Ascending aorta (tissue), 2 donors: Measurements from ENCODE around the gene KCNQ1. TPM values are rescaled to one million over a fixed set of nuclear protein-coding genes. Genes with fewer than 3 reads are reported as not detected.

Experiments
- DNase-seq, 2 donors: peaks; one replicate each; pipeline ENCODE4 v3.0.0-alpha.2; 2019; ENCODE audit warnings: low spot score in 2 of 2
- H3K27ac ChIP-seq, 2 donors: fragments of 200-600 bp; sonication (generic); one replicate each; pipeline ENCODE4 v1.5.1; 2016 to 2017; ENCODE audit warnings: mild to moderate bottlenecking in 1 of 2
- H3K27me3 ChIP-seq: fragments of 200-600 bp; sonication (generic); one replicate; pipeline ENCODE4 v1.5.1; 2017
- H3K36me3 ChIP-seq, 2 donors: fragments of 200-600 bp; sonication (generic); one replicate each; pipeline ENCODE4 v1.5.1; 2016
- H3K4me1 ChIP-seq, 2 donors: fragments of 200-600 bp; sonication (generic); one replicate each; pipeline ENCODE4 v1.5.1; 2016 to 2017; ENCODE audit warnings: mild to moderate bottlenecking in 1 of 2
- H3K4me3 ChIP-seq, 2 donors: fragments of 200-600 bp; sonication (generic); one replicate each; pipeline ENCODE4 v1.5.1; 2016 to 2017; ENCODE audit warnings: mild to moderate bottlenecking in 1 of 2
- H3K9me3 ChIP-seq, 2 donors: fragments of 200-600 bp; sonication (generic); one replicate each; pipeline ENCODE4 v1.5.1; 2016
- CTCF ChIP-seq, 3 experiments: fragments of 200-600 bp in 2 of 3; fragments of 450-650 bp in 1 of 3; sonication (generic) in 2 of 3; IDR thresholded peaks; one replicate each; pipeline ENCODE4 v1.5.1; 2016 to 2019; ENCODE audit warnings: antibody characterized with exemption in 3 of 3, mild to moderate bottlenecking in 1 of 3, moderate library complexity in 1 of 3
- intact Hi-C: fragments of 100-400 bp; cut with DNase I; formaldehyde crosslinking; loops from one replicate; pipeline ENCODE4 v1.15.1; 2023
- total RNA-seq: library from RNA; depleted of rRNA; stranded (reverse); fragments of >200 nt; gene quantifications from one replicate; pipeline ENCODE4 v1.1.0, GENCODE V29; 2016

Gene KCNQ1
- total RNA-seq, 1 donor from 2014 or later, result 2.3 TPM

DNA sequence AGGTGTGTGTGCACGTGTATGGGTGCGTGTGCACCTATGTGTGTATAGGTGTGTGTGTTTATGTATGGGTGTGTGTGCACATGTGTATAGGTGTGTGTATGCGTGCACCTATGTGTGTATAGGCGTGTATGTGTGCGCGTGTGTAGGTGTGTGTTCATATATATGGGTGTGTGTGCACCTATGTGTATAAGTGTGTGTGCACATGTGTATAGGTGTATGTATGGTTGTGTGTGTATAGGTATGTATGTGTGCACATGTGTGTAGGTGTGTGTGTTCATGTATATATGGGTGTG is 26.9 kb downstream of the KCNQ1 start:
- Histone ChIP-seq H3K27me3 (no peaks in the 10 kb centered on the region), H3K27ac (no peak overlapping the region), H3K36me3 (no peaks in the 10 kb centered on the region), H3K4me1 (no peaks in the 10 kb centered on the region), H3K4me3 (no peak overlapping the region), H3K9me3 (no peaks in the 10 kb centered on the region)
- intact Hi-C loops, result no loop called here
- no peak for TF ChIP-seq CTCF (IDR thresholded peaks at IDR 0.05)
- DNase-seq, result no peak

- H3K27ac ChIP-seq, result no peak overlapping the region
- no peaks in the 10 kb centered on the region for H3K36me3 ChIP-seq
- no peaks in the 10 kb centered on the region for H3K9me3 ChIP-seq
- H3K27me3 ChIP-seq, result no peaks in the 10 kb centered on the region
- no peak for DNase-seq
- H3K4me3 ChIP-seq, result no peak overlapping the region
- no peaks in the 10 kb centered on the region for H3K4me1 ChIP-seq
- intact Hi-C loops, result no loop called here
- TF ChIP-seq CTCF (IDR thresholded peaks at IDR 0.05), result no peak
Measured at GRCh38 chr11:2472428-2473186, 27.8 kb downstream of the KCNQ1 start.

DNA sequence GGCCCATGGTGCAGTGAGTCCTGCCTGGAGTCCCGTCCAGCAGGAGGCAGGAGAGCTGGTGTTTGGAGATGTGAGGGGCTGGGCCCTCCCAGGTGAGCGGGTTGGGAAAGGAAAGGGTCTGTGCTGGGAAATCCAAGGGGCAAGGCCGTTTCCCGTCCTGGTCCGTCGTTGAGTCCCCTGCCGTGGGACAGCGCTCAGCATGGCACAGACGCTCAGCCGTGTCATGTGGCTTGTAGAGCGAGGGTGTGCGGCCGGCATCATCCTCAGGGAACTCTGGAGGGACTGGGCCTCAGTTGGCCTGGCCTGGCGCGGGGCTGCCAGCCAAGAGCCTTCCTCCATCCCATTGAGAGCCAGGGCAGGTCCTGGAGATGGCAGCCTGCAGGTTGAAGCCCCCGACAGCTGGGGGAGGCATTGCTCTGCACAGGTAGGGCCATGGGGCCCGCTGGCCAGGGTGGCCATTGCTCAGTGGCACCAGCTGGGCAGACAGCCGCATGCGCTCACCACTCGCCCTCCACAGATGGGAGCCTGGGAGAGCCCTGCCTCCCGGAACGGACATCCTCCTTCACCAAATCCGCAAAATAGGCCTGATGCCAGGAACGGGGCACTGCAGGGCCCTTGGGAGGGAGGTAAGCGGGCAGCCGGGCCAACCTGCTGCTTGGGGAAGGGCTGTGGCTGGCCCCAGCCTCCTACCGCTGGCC is 28.7 kb downstream of the KCNQ1 start:
- Histone ChIP-seq H3K36me3 (no peaks in the 10 kb centered on the region), H3K4me1 (no peaks in the 10 kb centered on the region), H3K27ac (no peak overlapping the region), H3K4me3 (no peak overlapping the region), H3K9me3 (no peaks in the 10 kb centered on the region), H3K27me3 (no peaks in the 10 kb centered on the region)
- intact Hi-C loops, result no loop called here
- no peak for DNase-seq
- no peak for TF ChIP-seq CTCF (IDR thresholded peaks at IDR 0.05)

DNA sequence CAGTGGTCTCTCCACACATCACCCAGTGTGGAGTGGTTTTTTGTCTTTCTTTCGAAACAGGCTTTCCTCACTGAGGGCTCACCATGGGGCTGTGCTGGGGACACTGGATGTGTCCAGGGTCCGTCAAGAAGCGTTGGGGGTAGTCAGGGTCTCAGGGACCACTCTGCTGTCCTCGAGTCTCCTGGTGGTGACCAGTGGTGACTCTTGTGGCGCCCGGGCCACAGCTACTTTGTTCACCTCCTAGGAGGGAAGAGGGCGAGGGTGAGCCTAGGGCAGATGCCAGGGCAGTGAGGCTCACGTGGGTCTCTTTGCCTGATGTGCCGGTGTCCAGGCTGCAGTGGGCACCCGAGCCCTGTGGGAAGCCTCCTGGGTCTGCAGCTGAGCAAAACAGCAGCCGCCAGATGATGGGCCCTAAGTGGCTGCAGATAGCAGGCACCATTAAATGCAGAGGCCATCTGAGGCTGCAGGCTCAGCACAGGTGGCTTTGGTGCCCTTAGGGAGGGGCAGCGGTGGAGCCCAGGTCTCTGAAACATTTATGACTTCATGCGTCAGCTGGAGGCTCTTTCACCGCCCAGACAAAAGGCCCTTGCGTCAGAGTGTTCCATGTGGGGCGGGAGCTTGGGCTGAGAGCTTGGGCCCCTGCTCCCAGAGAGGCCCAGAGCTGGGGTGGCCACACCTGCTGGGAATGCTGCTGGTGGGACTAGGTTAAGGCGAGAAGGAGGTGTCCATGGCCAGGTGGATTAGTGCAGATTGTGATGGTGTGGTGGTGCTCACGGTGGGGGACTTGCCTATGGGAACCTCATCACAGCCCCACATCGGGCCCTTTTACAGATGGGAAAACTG is 29.5 kb downstream of the KCNQ1 start:
- no peak for DNase-seq
- intact Hi-C loops, result no loop called here
- no peaks in the 10 kb centered on the region for H3K36me3 ChIP-seq
- H3K4me3 ChIP-seq, result no peak overlapping the region
- H3K27me3 ChIP-seq, result no peaks in the 10 kb centered on the region
- H3K4me1 ChIP-seq, result no peaks in the 10 kb centered on the region
- no peak for TF ChIP-seq CTCF (IDR thresholded peaks at IDR 0.05)
- H3K9me3 ChIP-seq, result no peaks in the 10 kb centered on the region
- H3K27ac ChIP-seq, result no peak overlapping the region

GRCh38 chr11:2475136-2475918 is 30.5 kb downstream of the KCNQ1 start:
- DNase-seq, result no peak
- no peak for TF ChIP-seq CTCF (IDR thresholded peaks at IDR 0.05)
- H3K4me3 ChIP-seq, result no peak overlapping the region
- no peak overlapping the region for H3K27ac ChIP-seq
- H3K36me3 ChIP-seq, result no peaks in the 10 kb centered on the region
- no peaks in the 10 kb centered on the region for H3K27me3 ChIP-seq
- no peaks in the 10 kb centered on the region for H3K9me3 ChIP-seq
- intact Hi-C loops, result no loop called here
- no peaks in the 10 kb centered on the region for H3K4me1 ChIP-seq
